Measurements from ENCODE around the gene TRABD2B.
A peak's percentile ranks its signal among the peaks of the same experiment; 100 is the strongest.

Gene TRABD2B

GRCh38 chr1:47761974-47762373 lies 235.2 kb downstream of the TRABD2B start:
- TF ChIP-seq CTCF (conservative IDR thresholded peaks at IDR 0.05; ENCODE audit: control insufficient read depth, insufficient read depth, low read depth, low read length): no peak
- no peak for DNase-seq (ENCODE audit: low read depth)
- no peak overlapping the region for H3K4me3 ChIP-seq (ENCODE audit: control insufficient read depth, low read depth, low read length)

GRCh38 chr1:47761201-47761930 lies 235.8 kb downstream of the TRABD2B start:
- no peak for TF ChIP-seq CTCF (conservative IDR thresholded peaks at IDR 0.05; ENCODE audit: control insufficient read depth, insufficient read depth, low read depth, low read length)
- H3K4me3 ChIP-seq (ENCODE audit: control insufficient read depth, low read depth, low read length): no peak overlapping the region
- no peak for DNase-seq (ENCODE audit: low read depth)

- DNase-seq (ENCODE audit: low read depth): no peak
- no peak overlapping the region for H3K4me3 ChIP-seq (ENCODE audit: control insufficient read depth, low read depth, low read length)
- no peak for TF ChIP-seq CTCF (conservative IDR thresholded peaks at IDR 0.05; ENCODE audit: control insufficient read depth, insufficient read depth, low read depth, low read length)
Measured at GRCh38 chr1:47759936-47760629, 237.1 kb downstream of the TRABD2B start.

- TF ChIP-seq CTCF (conservative IDR thresholded peaks at IDR 0.05; ENCODE audit: control insufficient read depth, insufficient read depth, low read depth, low read length): no peak
Measured at GRCh38 chr1:47759251-47759935, 237.8 kb downstream of the TRABD2B start.

GRCh38 chr1:47758341-47759250 lies 238.6 kb downstream of the TRABD2B start:
- TF ChIP-seq CTCF (conservative IDR thresholded peaks at IDR 0.05; ENCODE audit: control insufficient read depth, insufficient read depth, low read depth, low read length): no peak
- peak; percentile 18 for DNase-seq (ENCODE audit: low read depth)
- H3K4me3 ChIP-seq (ENCODE audit: control insufficient read depth, low read depth, low read length): no peak overlapping the region

More at GRCh38 chr1:47759251-47759935, 237.8 kb downstream of the TRABD2B start:
- H3K4me3 ChIP-seq (ENCODE audit: control insufficient read depth, low read depth, low read length): no peak overlapping the region
- no peak for DNase-seq (ENCODE audit: low read depth)
